KMS-11 (cell line): ENCODE measurements around the gene PTRHD1.

Experiments
- H2AFZ ChIP-seq: fragments of 200-600 bp; sonication (generic); 2 replicates; pipeline ENCODE4 v1.6.1; 2016; ENCODE audit warnings: antibody characterized with exemption, mixed run types, low read depth
- H3K27ac ChIP-seq: fragments of 200-600 bp; sonication (generic); 2 replicates; pipeline ENCODE4 v1.6.1; 2016; ENCODE audit warnings: mild to moderate bottlenecking, mixed run types
- H3K27me3 ChIP-seq: fragments of 200-600 bp; sonication (generic); 2 replicates; pipeline ENCODE4 v1.6.1; 2017; ENCODE audit warnings: mild to moderate bottlenecking, low read depth, mixed run types, moderate library complexity; ENCODE audit not compliant: insufficient read depth
- H3K36me3 ChIP-seq: fragments of 200-600 bp; sonication (generic); 2 replicates; pipeline ENCODE4 v1.6.1; 2017; ENCODE audit warnings: mild to moderate bottlenecking, mixed run types; ENCODE audit not compliant: insufficient read depth
- H3K4me1 ChIP-seq: fragments of 200-600 bp; sonication (generic); 2 replicates; pipeline ENCODE4 v1.6.1; 2016; ENCODE audit warnings: mild to moderate bottlenecking, low read depth, mixed run types; ENCODE audit not compliant: poor library complexity, severe bottlenecking
- H3K4me2 ChIP-seq: fragments of 200-600 bp; sonication (generic); 2 replicates; pipeline ENCODE4 v1.7.0; 2016; ENCODE audit warnings: mild to moderate bottlenecking, mixed run types
- H3K4me3 ChIP-seq: fragments of 200-600 bp; sonication (generic); IDR thresholded peaks from 2 replicates; pipeline ENCODE4 v1.6.1; 2017; ENCODE audit warnings: low read depth, low read length, mixed read lengths; ENCODE audit not compliant: insufficient read depth
- H3K79me2 ChIP-seq: fragments of 200-600 bp; sonication (generic); 2 replicates; pipeline ENCODE4 v1.6.1; 2016; ENCODE audit warnings: low read depth, mixed run types; ENCODE audit not compliant: insufficient read depth
- H3K9ac ChIP-seq: fragments of 200-600 bp; sonication (generic); 2 replicates; pipeline ENCODE4 v1.6.1; 2016; ENCODE audit warnings: mild to moderate bottlenecking, mixed run types
- H4K20me1 ChIP-seq: fragments of 200-600 bp; sonication (generic); 2 replicates; pipeline ENCODE4 v1.6.1; 2016; ENCODE audit warnings: mild to moderate bottlenecking, mixed run types; ENCODE audit not compliant: insufficient read depth
- CTCF ChIP-seq: fragments of 200-600 bp; sonication (generic); conservative IDR thresholded peaks from 2 replicates; pipeline ENCODE4 v1.6.1; 2017; ENCODE audit warnings: low read depth, mild to moderate bottlenecking, antibody characterized with exemption, low read length, moderate library complexity, mixed read lengths

The PTRHD1 gene

GRCh38 chr2:24826773-24827145, 33.6 kb upstream of the PTRHD1 start:
- H3K79me2 ChIP-seq, result no peaks in the 10 kb centered on the region; the same call in 1 of the 2 replicates
- no peaks in the 10 kb centered on the region for H3K36me3 ChIP-seq
- H4K20me1 ChIP-seq, result no peaks in the 10 kb centered on the region
- no peak overlapping the region for H2AFZ ChIP-seq
- H3K9ac ChIP-seq, result no peak overlapping the region
- TF ChIP-seq CTCF, result no peak
- H3K4me3 ChIP-seq, result no peak overlapping the region
- H3K27ac ChIP-seq, result no peak overlapping the region
- H3K27me3 ChIP-seq, result no peaks in the 10 kb centered on the region
- peak overlapping the region; percentile 10; the same call in 1 of the 2 replicates for H3K4me2 ChIP-seq
- peaks cover 30% of the 10 kb centered on the region for H3K4me1 ChIP-seq

GRCh38 chr2:24825883-24826772, 32.9 kb upstream of the PTRHD1 start:
- no peak overlapping the region for H3K27ac ChIP-seq

GRCh38 chr2:24824966-24825882, 32.0 kb upstream of the PTRHD1 start:
- H3K27ac ChIP-seq, result no peak overlapping the region
- no peak overlapping the region for H3K4me2 ChIP-seq

More at GRCh38 chr2:24825883-24826772, 32.9 kb upstream of the PTRHD1 start:
- no peak overlapping the region for H2AFZ ChIP-seq
- H3K4me3 ChIP-seq, result no peak overlapping the region
- peak overlapping the region; percentile 10; the same call in 1 of the 2 replicates for H3K4me2 ChIP-seq
- peaks cover 36% of the 10 kb centered on the region for H3K4me1 ChIP-seq
- H4K20me1 ChIP-seq, result no peaks in the 10 kb centered on the region
- no peaks in the 10 kb centered on the region; the same call in 1 of the 2 replicates for H3K79me2 ChIP-seq
- H3K27me3 ChIP-seq, result no peaks in the 10 kb centered on the region
- H3K36me3 ChIP-seq, result no peaks in the 10 kb centered on the region; the same call in 1 of the 2 replicates
- TF ChIP-seq CTCF, result no peak
- no peak overlapping the region for H3K9ac ChIP-seq

More at GRCh38 chr2:24824966-24825882, 32.0 kb upstream of the PTRHD1 start:
- Histone ChIP-seq H3K4me3 (no peak overlapping the region), H3K36me3 (no peaks in the 10 kb centered on the region; the same call in 1 of the 2 replicates), H3K27me3 (no peaks in the 10 kb centered on the region), H4K20me1 (no peaks in the 10 kb centered on the region), H3K4me1 (peaks cover 39% of the 10 kb centered on the region), H2AFZ (no peak overlapping the region), H3K79me2 (no peaks in the 10 kb centered on the region; the same call in 1 of the 2 replicates), H3K9ac (no peak overlapping the region)
- peak; percentile 61 for TF ChIP-seq CTCF
